Stimulated activated CD4-positive, alpha-beta T cell treated with anti-CD3 and anti-CD28 coated beads, Interleukin-4, amount 100 ng/mL, for 4 hours (primary cell): Measurements from ENCODE around the gene FGF3.

Experiments
- DNase-seq, 2 experiments: peaks; one replicate each; pipeline ENCODE4 v3.0.0-alpha.2; 2020

Gene FGF3

GRCh38 chr11:69818603-69819441 is at the start of gene FGF3:
Gene FGF3 (minus strand): TSS chr11:69819416. CDS start chr11:69818933, 483 bp downstream.
- DNase-seq, result no peak

- no peak for DNase-seq
Observed at GRCh38 chr11:69868871-69869270, 49.7 kb upstream of the FGF3 start.

- DNase-seq, result no peak
Observed at GRCh38 chr11:69868006-69868810, 49.0 kb upstream of the FGF3 start.

- DNase-seq, result no peak
Observed at GRCh38 chr11:69867076-69868005, 48.1 kb upstream of the FGF3 start.

- no peak for DNase-seq
Observed at GRCh38 chr11:69866648-69867047, 47.4 kb upstream of the FGF3 start.

GRCh38 chr11:69865707-69866106 is 46.5 kb upstream of the FGF3 start:
- no peak for DNase-seq

- no peak for DNase-seq
Observed at GRCh38 chr11:69864686-69865661, 45.8 kb upstream of the FGF3 start.

GRCh38 chr11:69863544-69864200 is 44.5 kb upstream of the FGF3 start:
- no peak for DNase-seq

GRCh38 chr11:69862797-69863543 is 43.8 kb upstream of the FGF3 start:
- no peak for DNase-seq

- DNase-seq, result no peak
Observed at GRCh38 chr11:69862331-69862771, 43.1 kb upstream of the FGF3 start.

GRCh38 chr11:69861901-69862300 is 42.7 kb upstream of the FGF3 start:
- DNase-seq, result no peak

GRCh38 chr11:69860796-69861445 is 41.7 kb upstream of the FGF3 start:
- DNase-seq, result no peak

GRCh38 chr11:69860244-69860643 is 41.0 kb upstream of the FGF3 start:
- DNase-seq, result no peak

GRCh38 chr11:69859275-69859934 is 40.2 kb upstream of the FGF3 start:
- DNase-seq, result no peak

GRCh38 chr11:69855421-69855820 is 36.2 kb upstream of the FGF3 start:
- DNase-seq, result no peak

- no peak for DNase-seq
Observed at GRCh38 chr11:69854713-69855112, 35.5 kb upstream of the FGF3 start.

GRCh38 chr11:69852056-69852455 is 32.8 kb upstream of the FGF3 start:
- DNase-seq, result no peak

GRCh38 chr11:69848201-69848600 is 29.0 kb upstream of the FGF3 start:
- no peak for DNase-seq

- no peak for DNase-seq
Observed at GRCh38 chr11:69844396-69844795, 25.2 kb upstream of the FGF3 start.
